Astrocyte (in vitro differentiated cells and primary cell): Measurements from ENCODE around the gene CSMD2. TPM values are rescaled to one million over a fixed set of nuclear protein-coding genes. Genes with fewer than 3 reads are reported as not detected.

Experiments used
- DNase-seq: peaks from one replicate; pipeline ENCODE4 v3.0.0-alpha.2; 2010; ENCODE audit warnings: low read depth
- FAIRE-seq: peaks from 2 replicates; lab custom pipeline; 2011; peaks lifted over from hg19 to GRCh38; lab: Jason Lieb, UNC
- H2AFZ ChIP-seq: 2 replicates; pipeline ENCODE4 v1.6.0; 2012; ENCODE audit warnings: low read depth, low read length, inconsistent platforms
- H3K27ac ChIP-seq: 2 replicates; pipeline ENCODE4 v1.5.1; 2011; ENCODE audit warnings: low read depth, low read length, inconsistent platforms
- H3K27me3 ChIP-seq: 2 replicates; pipeline ENCODE4 v1.6.0; 2011; ENCODE audit warnings: low read length, inconsistent platforms; ENCODE audit not compliant: insufficient read depth
- H3K36me3 ChIP-seq: 2 replicates; pipeline ENCODE4 v1.5.1; 2011; ENCODE audit warnings: low read length, inconsistent platforms; ENCODE audit not compliant: insufficient read depth
- H3K4me1 ChIP-seq: 2 replicates; pipeline ENCODE4 v1.5.1; 2011; ENCODE audit warnings: low read length, inconsistent platforms; ENCODE audit not compliant: insufficient read depth
- H3K4me2 ChIP-seq: 2 replicates; pipeline ENCODE4 v1.6.0; 2012; ENCODE audit warnings: low read length, inconsistent platforms
- H3K4me3 ChIP-seq: 2 replicates; pipeline ENCODE4 v1.5.1; 2011; ENCODE audit warnings: low read depth, mild to moderate bottlenecking, low read length, inconsistent platforms; ENCODE audit not compliant: insufficient read depth
- H3K79me2 ChIP-seq: 2 replicates; pipeline ENCODE4 v1.6.0; 2012; ENCODE audit warnings: mild to moderate bottlenecking, low read length, inconsistent platforms; ENCODE audit not compliant: insufficient read depth
- H3K9ac ChIP-seq: 2 replicates; pipeline ENCODE4 v1.6.0; 2012; ENCODE audit warnings: mild to moderate bottlenecking, low read length, inconsistent platforms
- H3K9me3 ChIP-seq: 2 replicates; pipeline ENCODE4 v1.5.1; 2012; ENCODE audit warnings: low read depth, mild to moderate bottlenecking, low read length, inconsistent platforms; ENCODE audit not compliant: insufficient read depth
- H4K20me1 ChIP-seq: 2 replicates; pipeline ENCODE4 v1.6.0; 2012; ENCODE audit warnings: low read length, inconsistent platforms; ENCODE audit not compliant: insufficient read depth
- H3K27ac Mint-ChIP-seq: one replicate; pipeline ENCODE4 v1.8.0; 2021; ENCODE audit warnings: mild to moderate bottlenecking, mixed read lengths; ENCODE audit not compliant: unreplicated experiment
- H3K27me3 Mint-ChIP-seq: one replicate; pipeline ENCODE4 v1.8.0; 2021; ENCODE audit warnings: low read depth, mixed read lengths; ENCODE audit not compliant: unreplicated experiment
- H3K36me3 Mint-ChIP-seq: one replicate; pipeline ENCODE4 v1.8.0; 2021; ENCODE audit warnings: low read depth, mixed read lengths; ENCODE audit not compliant: unreplicated experiment
- H3K4me1 Mint-ChIP-seq: one replicate; pipeline ENCODE4 v1.8.0; 2021; ENCODE audit warnings: low read depth, mixed read lengths; ENCODE audit not compliant: unreplicated experiment
- H3K4me3 Mint-ChIP-seq: one replicate; pipeline ENCODE4 v1.8.0; 2021; ENCODE audit warnings: mild to moderate bottlenecking, moderate library complexity, mixed read lengths; ENCODE audit not compliant: unreplicated experiment
- H3K9me3 Mint-ChIP-seq: one replicate; pipeline ENCODE4 v1.8.0; 2021; ENCODE audit warnings: mild to moderate bottlenecking, mixed read lengths; ENCODE audit not compliant: unreplicated experiment
- EZH2 ChIP-seq: IDR thresholded peaks from 2 replicates; pipeline ENCODE4 v1.6.1; 2012; ENCODE audit warnings: mild to moderate bottlenecking, low read length, inconsistent platforms; ENCODE audit not compliant: insufficient read depth
- total RNA-seq: library from RNA; stranded (reverse); gene quantifications from 2 replicates; pipeline ENCODE4 v1.2.1, GENCODE V29; 2021
- TF ChIP-seq, protein P1 (sequence below): IDR thresholded peaks from 2 replicates; pipeline ENCODE4 v1.5.1; 2011; ENCODE audit warnings: low read depth, mild to moderate bottlenecking, inconsistent platforms, low read length, moderate library complexity; ENCODE audit not compliant: insufficient read depth

CSMD2 gene
- total RNA-seq, 1 donor from 2014 or later = 11.1 TPM

DNA sequence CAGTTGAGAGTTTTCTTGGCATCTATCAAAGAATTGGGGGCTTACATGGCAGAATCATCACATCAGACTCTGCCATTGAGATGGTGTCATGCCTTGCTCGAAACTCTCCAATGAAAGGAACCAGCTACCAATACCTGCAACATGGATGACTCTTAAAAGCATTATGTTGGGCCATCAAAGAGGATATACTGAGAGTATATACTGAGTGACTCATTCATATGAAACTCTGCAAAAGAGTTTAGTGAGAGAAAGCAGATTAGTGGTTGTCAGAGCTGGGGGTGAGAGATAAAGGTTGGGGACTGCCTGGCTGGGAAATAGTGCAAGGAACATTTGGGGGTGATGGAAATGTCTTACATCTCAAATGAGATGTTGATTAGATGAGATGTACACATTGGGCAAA, 315.8 kb downstream of the CSMD2 start:
- Histone ChIP-seq H4K20me1 (peaks cover 42% of the 10 kb centered on the region), H3K79me2 (no peaks in the 10 kb centered on the region), H3K4me2 (no peak overlapping the region), H3K4me1 (no peaks in the 10 kb centered on the region), H2AFZ (no peak overlapping the region), H3K36me3 (no peaks in the 10 kb centered on the region), H3K4me3 (no peak overlapping the region), H3K9ac (no peak overlapping the region), H3K27me3 (no peaks in the 10 kb centered on the region), H3K27ac (no peak overlapping the region), H3K9me3 (no peaks in the 10 kb centered on the region)
- no peak for DNase-seq
- FAIRE-seq = peak; percentile 37
- H3K27ac Mint-ChIP-seq = no peak overlapping the region
- no peaks in the 10 kb centered on the region for H3K36me3 Mint-ChIP-seq
- H3K4me1 Mint-ChIP-seq = no peaks in the 10 kb centered on the region
- H3K4me3 Mint-ChIP-seq = no peak overlapping the region
- TF ChIP-seq, protein P1, sequence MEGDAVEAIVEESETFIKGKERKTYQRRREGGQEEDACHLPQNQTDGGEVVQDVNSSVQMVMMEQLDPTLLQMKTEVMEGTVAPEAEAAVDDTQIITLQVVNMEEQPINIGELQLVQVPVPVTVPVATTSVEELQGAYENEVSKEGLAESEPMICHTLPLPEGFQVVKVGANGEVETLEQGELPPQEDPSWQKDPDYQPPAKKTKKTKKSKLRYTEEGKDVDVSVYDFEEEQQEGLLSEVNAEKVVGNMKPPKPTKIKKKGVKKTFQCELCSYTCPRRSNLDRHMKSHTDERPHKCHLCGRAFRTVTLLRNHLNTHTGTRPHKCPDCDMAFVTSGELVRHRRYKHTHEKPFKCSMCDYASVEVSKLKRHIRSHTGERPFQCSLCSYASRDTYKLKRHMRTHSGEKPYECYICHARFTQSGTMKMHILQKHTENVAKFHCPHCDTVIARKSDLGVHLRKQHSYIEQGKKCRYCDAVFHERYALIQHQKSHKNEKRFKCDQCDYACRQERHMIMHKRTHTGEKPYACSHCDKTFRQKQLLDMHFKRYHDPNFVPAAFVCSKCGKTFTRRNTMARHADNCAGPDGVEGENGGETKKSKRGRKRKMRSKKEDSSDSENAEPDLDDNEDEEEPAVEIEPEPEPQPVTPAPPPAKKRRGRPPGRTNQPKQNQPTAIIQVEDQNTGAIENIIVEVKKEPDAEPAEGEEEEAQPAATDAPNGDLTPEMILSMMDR = no peak
- peaks cover under 1% of the 10 kb centered on the region for H3K9me3 Mint-ChIP-seq
- H3K27me3 Mint-ChIP-seq = peaks cover 5% of the 10 kb centered on the region

DNA sequence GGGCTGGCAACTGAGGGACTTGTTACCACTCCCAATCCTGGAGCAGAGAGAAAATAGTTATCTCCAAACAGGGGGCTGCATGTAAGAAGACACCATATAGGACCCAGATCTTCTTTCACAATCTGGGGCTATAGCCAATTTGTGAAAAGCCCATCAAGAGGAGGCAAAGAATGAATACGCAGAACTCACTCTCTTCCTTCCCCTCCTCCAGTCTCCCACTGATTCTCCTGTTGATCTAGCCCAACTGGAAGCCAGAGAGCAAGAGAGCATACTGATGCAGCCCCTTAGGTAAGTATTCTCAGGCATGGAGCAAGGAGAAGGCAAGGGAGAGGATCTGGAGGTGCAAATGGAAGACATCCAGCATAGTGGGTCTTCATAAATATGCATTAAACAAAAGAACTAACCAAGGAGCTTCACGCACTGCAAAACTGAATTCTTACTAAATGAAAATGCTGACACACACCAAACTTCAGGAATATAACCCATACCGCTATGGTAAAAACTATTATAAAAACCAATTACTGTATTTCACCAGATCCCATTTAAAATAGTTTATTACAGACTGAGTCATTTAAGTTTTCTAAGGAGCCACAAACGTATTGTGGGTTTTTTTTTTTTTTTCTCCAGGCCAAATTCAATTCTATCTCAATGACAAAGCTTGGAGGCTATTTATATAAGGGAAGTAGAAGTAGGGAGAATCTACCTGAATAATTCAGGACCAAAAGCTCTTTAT, 316.7 kb downstream of the CSMD2 start:
- Histone ChIP-seq H2AFZ (no peak overlapping the region), H3K27ac (no peak overlapping the region), H4K20me1 (peaks cover 34% of the 10 kb centered on the region), H3K79me2 (no peaks in the 10 kb centered on the region), H3K9ac (no peak overlapping the region), H3K4me2 (no peak overlapping the region), H3K9me3 (no peaks in the 10 kb centered on the region), H3K4me3 (no peak overlapping the region), H3K4me1 (no peaks in the 10 kb centered on the region), H3K27me3 (no peaks in the 10 kb centered on the region), H3K36me3 (no peaks in the 10 kb centered on the region)
- no peak for FAIRE-seq
- DNase-seq = peak; percentile 17
- TF ChIP-seq EZH2 = no peak
- TF ChIP-seq, protein P1 = no peak
- no peak overlapping the region for H3K4me3 Mint-ChIP-seq
- no peaks in the 10 kb centered on the region for H3K9me3 Mint-ChIP-seq
- no peaks in the 10 kb centered on the region for H3K4me1 Mint-ChIP-seq
- H3K36me3 Mint-ChIP-seq = no peaks in the 10 kb centered on the region
- peaks cover 3% of the 10 kb centered on the region for H3K27me3 Mint-ChIP-seq
- no peak overlapping the region for H3K27ac Mint-ChIP-seq

DNA sequence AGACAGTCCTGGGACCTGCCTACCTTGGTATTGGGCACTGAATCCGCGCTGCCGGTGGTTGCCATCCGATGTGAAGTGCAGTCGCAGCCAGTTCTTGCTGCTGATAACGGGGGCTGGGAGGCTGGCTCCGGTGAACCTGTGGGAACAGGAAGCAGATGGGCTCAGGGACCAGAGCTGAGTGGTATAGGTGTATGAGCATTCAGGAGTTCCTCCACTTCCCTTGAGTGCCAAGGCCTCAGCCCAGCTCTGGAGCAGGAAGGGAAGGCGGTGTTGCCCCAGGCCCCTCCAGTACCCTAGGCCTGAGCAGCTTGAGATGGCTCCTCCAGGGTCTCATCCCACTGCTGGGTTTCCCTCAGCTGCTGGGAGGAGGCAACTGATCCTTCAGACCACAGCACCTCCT, 318.2 kb downstream of the CSMD2 start:
- Mint-ChIP-seq H3K27me3 (peaks cover 2% of the 10 kb centered on the region), H3K4me3 (no peak overlapping the region), H3K4me1 (no peaks in the 10 kb centered on the region), H3K27ac (no peak overlapping the region), H3K36me3 (no peaks in the 10 kb centered on the region), H3K9me3 (no peaks in the 10 kb centered on the region)
- Histone ChIP-seq H3K4me2 (no peak overlapping the region), H3K4me1 (no peaks in the 10 kb centered on the region), H4K20me1 (peaks cover 30% of the 10 kb centered on the region), H2AFZ (no peak overlapping the region), H3K9me3 (no peaks in the 10 kb centered on the region), H3K27me3 (no peaks in the 10 kb centered on the region), H3K4me3 (no peak overlapping the region), H3K9ac (no peak overlapping the region), H3K79me2 (no peaks in the 10 kb centered on the region), H3K27ac (no peak overlapping the region), H3K36me3 (no peaks in the 10 kb centered on the region)
- no peak for FAIRE-seq
- no peak for DNase-seq
- TF ChIP-seq, protein P1 = no peak
- no peak for TF ChIP-seq EZH2
